ENCODE measurements around the gene CAPN5. TPM values are rescaled to one million over a fixed set of nuclear protein-coding genes. Genes with fewer than 3 reads are reported as not detected.

Gene CAPN5
- total and polyA plus RNA-seq, 2 of the 13 experiments (the other 11 are each of a cell fraction or from before 2014, with no cell fraction given): 0.27 to 1.2 TPM

GRCh38 chr11:77089004-77089545 is 22.3 kb downstream of the CAPN5 start:
- Histone ChIP-seq H3K4me2 (ENCODE audit: low read depth, low read length) (no peak overlapping the region), H3K27ac (ENCODE audit: extremely low read length, insufficient read depth, low read length) (no peak overlapping the region), H4K20me1 (ENCODE audit: insufficient read depth, low read length) (no peaks in the 10 kb centered on the region), H3K9ac (ENCODE audit: insufficient read depth, low read depth, low read length) (no peak overlapping the region), H3K9me3 (ENCODE audit: low read length) (no peaks in the 10 kb centered on the region), H3K4me3 (replicated peaks in 1 of 3; ENCODE audit: insufficient read depth in 1 of 3, low read depth in 2 of 3, low read length in 3 of 3) (no peak overlapping the region), H3K4me1 (ENCODE audit: insufficient read depth, low read length) (peaks cover 33% of the 10 kb centered on the region), H3K79me2 (ENCODE audit: insufficient read depth, low read length) (no peaks in the 10 kb centered on the region), H3K27me3 (ENCODE audit: control insufficient read depth in 1 of 2, insufficient read depth in 2 of 2, low read length in 2 of 2) (no peaks in the 10 kb centered on the region; a peak in 2 of 5 replicates), H3K36me3 (replicated peaks in 1 of 2; ENCODE audit: control insufficient read depth in 1 of 2, insufficient read depth in 2 of 2, low read length in 2 of 2) (no peaks in the 10 kb centered on the region), H2AFZ (ENCODE audit: low read length) (no peak overlapping the region)
- TF ChIP-seq XBP1 (CRISPR knock-in tag; IDR thresholded peaks at IDR 0.05): no peak
- TF ChIP-seq, protein P1, sequence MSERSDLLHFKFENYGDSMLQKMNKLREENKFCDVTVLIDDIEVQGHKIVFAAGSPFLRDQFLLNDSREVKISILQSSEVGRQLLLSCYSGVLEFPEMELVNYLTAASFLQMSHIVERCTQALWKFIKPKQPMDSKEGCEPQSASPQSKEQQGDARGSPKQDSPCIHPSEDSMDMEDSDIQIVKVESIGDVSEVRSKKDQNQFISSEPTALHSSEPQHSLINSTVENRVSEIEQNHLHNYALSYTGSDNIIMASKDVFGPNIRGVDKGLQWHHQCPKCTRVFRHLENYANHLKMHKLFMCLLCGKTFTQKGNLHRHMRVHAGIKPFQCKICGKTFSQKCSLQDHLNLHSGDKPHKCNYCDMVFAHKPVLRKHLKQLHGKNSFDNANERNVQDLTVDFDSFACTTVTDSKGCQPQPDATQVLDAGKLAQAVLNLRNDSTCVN (CRISPR knock-in tag; IDR thresholded peaks at IDR 0.05; ENCODE audit: borderline replicate concordance): no peak
- no peak for TF ChIP-seq NCOA2 (CRISPR knock-in tag; IDR thresholded peaks at IDR 0.05)
- FAIRE-seq: no peak
- ChIA-PET CTCF (ENCODE audit: low intra/inter-chr PET ratio, low total read pairs) (interaction anchor here (4.2 kb wide), 1 partner anchor 42 kb away, joined by 85 read pairs; no protein-coding TSS in a partner anchor), POLR2A (no interaction called here)
- no peak for DNase-seq (ENCODE audit: low spot score)
- 72% methylated on average over 3 of the region's 3 CpGs for WGBS (ENCODE audit: low lambda C conversion rate)
- intact Hi-C loops (cut with micrococcal nuclease; ENCODE audit: unreplicated experiment): no loop called here
- no TSS peak for BruUV-seq (replicated peaks)
- in situ Hi-C loops (cut with HindIII; ENCODE audit: extremely low pct_ligation_motif_present, low pct_unique_long_range_greater_than_20kb): no loop called here
- no peak for ATAC-seq

- ATAC-seq: no peak
- TF ChIP-seq ZNF143 (CRISPR knock-in tag; IDR thresholded peaks at IDR 0.05): no peak
- no peak for TF ChIP-seq TARDBP (CRISPR knock-in tag; IDR thresholded peaks at IDR 0.05)
- no peak for TF ChIP-seq POLR2AphosphoS2 (IDR thresholded peaks at IDR 0.05; ENCODE audit: low read depth, low read length)
- no peak for TF ChIP-seq PAX8 (CRISPR knock-in tag; IDR thresholded peaks at IDR 0.05; ENCODE audit: borderline replicate concordance)
- no peak for TF ChIP-seq PHF20 (CRISPR knock-in tag; IDR thresholded peaks at IDR 0.05)
- no peak for TF ChIP-seq HINFP (CRISPR knock-in tag; IDR thresholded peaks at IDR 0.05; ENCODE audit: low read depth)
- TF ChIP-seq HNF4A (CRISPR knock-in tag; IDR thresholded peaks at IDR 0.05): no peak
- TF ChIP-seq TBL1XR1 (IDR thresholded peaks at IDR 0.05; ENCODE audit: borderline replicate concordance, low read length, partially characterized antibody): no peak
- TF ChIP-seq ZNF382 (CRISPR knock-in tag; IDR thresholded peaks at IDR 0.05; ENCODE audit: borderline replicate concordance): no peak
- TF ChIP-seq ZNF30 (CRISPR knock-in tag; IDR thresholded peaks at IDR 0.05): no peak
- no peak for TF ChIP-seq ZNF746 (CRISPR knock-in tag; IDR thresholded peaks at IDR 0.05)
- Histone ChIP-seq H3K27me3 (ENCODE audit: control insufficient read depth in 1 of 2, insufficient read depth in 2 of 2, low read length in 2 of 2) (no peaks in the 10 kb centered on the region; a peak in 2 of 5 replicates), H3K36me3 (replicated peaks in 1 of 2; ENCODE audit: control insufficient read depth in 1 of 2, insufficient read depth in 2 of 2, low read length in 2 of 2) (no peaks in the 10 kb centered on the region), H3K4me2 (ENCODE audit: low read depth, low read length) (no peak overlapping the region), H3K9ac (ENCODE audit: insufficient read depth, low read depth, low read length) (no peak overlapping the region), H3K79me2 (ENCODE audit: insufficient read depth, low read length) (no peaks in the 10 kb centered on the region), H3K4me3 (replicated peaks in 1 of 3; ENCODE audit: insufficient read depth in 1 of 3, low read depth in 2 of 3, low read length in 3 of 3) (no peak overlapping the region), H4K20me1 (ENCODE audit: insufficient read depth, low read length) (no peaks in the 10 kb centered on the region), H3K27ac (ENCODE audit: extremely low read length, insufficient read depth, low read length) (no peak overlapping the region), H2AFZ (ENCODE audit: low read length) (no peak overlapping the region), H3K4me1 (ENCODE audit: insufficient read depth, low read length) (peaks cover 31% of the 10 kb centered on the region), H3K9me3 (ENCODE audit: low read length) (no peaks in the 10 kb centered on the region)
- no peak for DNase-seq (ENCODE audit: low spot score)
- in situ Hi-C loops (cut with HindIII; ENCODE audit: extremely low pct_ligation_motif_present, low pct_unique_long_range_greater_than_20kb) (loop anchor here (5.0 kb wide), 2 partner anchors 43 to 173 kb away; no protein-coding TSS in a partner anchor), intact Hi-C loops (cut with micrococcal nuclease; ENCODE audit: unreplicated experiment) (loop anchor here (10.0 kb wide), 1 partner anchor 285 kb away; no protein-coding TSS in a partner anchor)
- FAIRE-seq: no peak
- BruUV-seq (replicated peaks): no TSS peak
- no CpG with 5 or more reads among the region's 4 CpGs for WGBS (ENCODE audit: low lambda C conversion rate)
- CTCF ChIA-PET (ENCODE audit: low intra/inter-chr PET ratio, low total read pairs): interaction anchor here (4.2 kb wide), 1 partner anchor 43 kb away, joined by 85 read pairs; no protein-coding TSS in a partner anchor
- POLR2A ChIA-PET: no interaction called here
Measured at GRCh38 chr11:77090046-77090372, 23.2 kb downstream of the CAPN5 start.

All from HepG2 (cell line).